ENCODE measurements around the gene SLC15A5. TPM values are rescaled to one million over a fixed set of nuclear protein-coding genes. Genes with fewer than 3 reads are reported as not detected.

The SLC15A5 gene, protein sequence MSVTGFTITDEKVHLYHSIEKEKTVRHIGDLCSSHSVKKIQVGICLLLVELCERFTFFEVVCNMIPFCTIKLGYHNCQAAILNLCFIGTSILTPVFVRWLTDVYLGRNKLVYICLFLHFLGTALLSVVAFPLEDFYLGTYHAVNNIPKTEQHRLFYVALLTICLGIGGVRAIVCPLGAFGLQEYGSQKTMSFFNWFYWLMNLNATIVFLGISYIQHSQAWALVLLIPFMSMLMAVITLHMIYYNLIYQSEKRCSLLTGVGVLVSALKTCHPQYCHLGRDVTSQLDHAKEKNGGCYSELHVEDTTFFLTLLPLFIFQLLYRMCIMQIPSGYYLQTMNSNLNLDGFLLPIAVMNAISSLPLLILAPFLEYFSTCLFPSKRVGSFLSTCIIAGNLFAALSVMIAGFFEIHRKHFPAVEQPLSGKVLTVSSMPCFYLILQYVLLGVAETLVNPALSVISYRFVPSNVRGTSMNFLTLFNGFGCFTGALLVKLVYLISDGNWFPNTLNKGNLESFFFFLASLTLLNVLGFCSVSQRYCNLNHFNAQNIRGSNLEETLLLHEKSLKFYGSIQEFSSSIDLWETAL
- total RNA-seq, result not detected

DNA sequence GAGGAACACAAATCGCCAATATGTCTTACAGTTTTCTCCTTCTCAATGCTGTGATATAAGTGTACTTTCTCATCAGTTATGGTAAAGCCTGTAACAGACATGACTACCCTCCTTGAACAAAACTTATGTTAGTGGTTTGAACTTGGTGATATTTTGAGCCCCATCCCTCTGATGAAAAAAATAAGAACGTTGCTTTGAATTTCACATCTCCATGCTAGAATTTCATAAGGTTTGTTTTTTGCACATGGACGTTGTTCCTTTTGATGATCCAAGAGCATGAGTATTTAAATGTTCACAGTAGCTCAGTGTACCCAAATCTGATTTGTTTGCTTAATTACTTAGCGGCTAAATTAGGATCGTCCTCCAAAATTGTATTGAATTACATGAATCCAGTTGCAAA is at the start of gene SLC15A5:
Gene SLC15A5 (minus strand): TSS at position 101 of the 400 bp plus-strand sequence. CDS start 0 bp downstream, at position 101.
- Mint-ChIP-seq H3K36me3 (no peaks in the 10 kb centered on the region), H3K27ac (no peak within 1 kb of the TSS), H3K4me1 (no peaks in the 10 kb centered on the region), H3K4me3 (no peak within 1 kb of the TSS), H3K9me3 (no peaks in the 10 kb centered on the region), H3K27me3 (no peaks in the 10 kb centered on the region)
- DNase-seq, result no peak

DNA sequence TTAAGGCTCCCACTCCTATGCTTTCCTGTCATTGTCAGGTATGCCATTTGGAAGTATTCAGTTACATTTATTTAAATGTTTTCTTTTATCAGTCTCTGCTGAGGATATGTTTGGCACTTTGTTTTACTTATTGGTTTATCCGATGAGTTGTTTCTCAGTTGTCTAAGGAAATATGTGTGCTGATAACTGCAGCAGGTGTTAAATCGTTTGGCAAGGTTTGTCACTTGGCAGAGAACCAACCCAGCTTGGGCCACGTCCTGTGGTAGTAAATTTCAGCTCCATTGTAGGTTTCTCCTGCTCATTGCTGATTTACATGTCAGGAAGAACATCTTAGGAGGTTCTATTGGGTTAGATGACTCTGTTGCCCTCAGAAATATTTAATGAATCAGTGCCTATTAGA is 47.9 kb upstream of the SLC15A5 start:
- Mint-ChIP-seq H3K36me3 (no peaks in the 10 kb centered on the region), H3K9me3 (peaks cover 4% of the 10 kb centered on the region), H3K4me3 (no peak overlapping the region), H3K4me1 (no peaks in the 10 kb centered on the region), H3K27me3 (no peaks in the 10 kb centered on the region), H3K27ac (no peak overlapping the region)
- DNase-seq, result no peak

DNA sequence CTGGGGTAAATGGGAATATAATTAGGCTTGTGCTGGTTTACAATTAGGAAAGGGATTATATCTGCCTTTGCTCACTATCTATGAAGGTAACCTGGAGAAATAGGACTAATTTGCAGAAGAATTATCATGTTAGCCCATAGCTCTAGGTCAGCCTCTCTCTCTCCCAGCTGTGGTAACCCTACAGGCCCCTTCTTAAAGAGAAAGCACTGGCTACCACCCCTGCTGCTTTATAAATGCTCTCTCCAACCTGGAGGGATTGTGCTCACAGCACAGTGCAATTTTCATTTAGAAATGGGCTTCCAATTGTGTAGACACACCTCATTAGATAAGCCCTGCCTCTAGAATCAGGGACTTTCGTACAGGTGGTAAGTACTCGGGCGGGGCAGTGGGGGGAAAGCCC is 47.3 kb upstream of the SLC15A5 start:
- Mint-ChIP-seq H3K27me3 (no peaks in the 10 kb centered on the region), H3K36me3 (no peaks in the 10 kb centered on the region), H3K27ac (no peak overlapping the region), H3K4me3 (no peak overlapping the region), H3K9me3 (peaks cover 4% of the 10 kb centered on the region), H3K4me1 (no peaks in the 10 kb centered on the region)
- no peak for DNase-seq

DNA sequence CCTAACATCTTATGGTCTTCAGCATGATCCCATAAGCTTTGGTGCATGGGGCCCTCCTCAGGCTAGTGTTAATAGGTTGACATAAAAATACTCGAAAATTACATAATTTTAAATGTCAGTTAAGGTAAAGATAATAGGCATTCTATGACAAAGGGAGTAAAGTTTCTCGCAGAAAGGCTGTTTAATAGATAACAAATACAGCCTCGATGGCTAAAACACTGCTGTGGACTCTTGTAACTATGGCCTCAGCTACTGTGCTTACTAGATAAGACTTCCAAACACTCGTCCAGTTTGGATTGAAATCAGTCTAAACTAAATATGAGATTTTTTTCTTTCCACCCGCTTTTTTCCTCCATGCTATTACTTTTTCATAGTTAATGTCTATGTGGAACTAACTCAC is 46.8 kb upstream of the SLC15A5 start:
- Mint-ChIP-seq H3K27ac (no peak overlapping the region), H3K36me3 (no peaks in the 10 kb centered on the region)

DNA sequence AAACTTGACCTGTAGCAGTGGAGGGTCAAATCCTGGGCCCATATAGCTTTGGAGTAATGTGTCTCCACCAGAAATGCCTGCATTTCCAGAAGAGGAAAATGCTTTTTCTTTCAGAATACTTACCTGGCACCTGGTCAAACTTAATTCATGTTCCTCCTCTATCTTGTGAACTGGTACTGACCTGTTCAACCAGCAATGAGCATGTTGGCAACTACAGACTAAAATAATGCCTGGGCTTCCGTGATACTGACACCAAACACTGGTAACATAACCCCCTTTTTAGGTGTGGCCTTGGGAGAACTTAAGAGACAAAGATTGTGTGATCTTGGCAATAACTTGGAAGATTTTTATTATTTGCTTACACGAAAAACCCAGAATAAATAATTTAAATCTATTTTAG is 46.2 kb upstream of the SLC15A5 start:
- Mint-ChIP-seq H3K36me3 (no peaks in the 10 kb centered on the region), H3K27ac (no peak overlapping the region), H3K9me3 (peaks cover 4% of the 10 kb centered on the region)

More for the DNA sequence above, 46.8 kb upstream of the SLC15A5 start:
- DNase-seq, result no peak
- Mint-ChIP-seq H3K4me1 (no peaks in the 10 kb centered on the region), H3K4me3 (no peak overlapping the region), H3K27me3 (no peaks in the 10 kb centered on the region), H3K9me3 (peaks cover 4% of the 10 kb centered on the region)

DNA sequence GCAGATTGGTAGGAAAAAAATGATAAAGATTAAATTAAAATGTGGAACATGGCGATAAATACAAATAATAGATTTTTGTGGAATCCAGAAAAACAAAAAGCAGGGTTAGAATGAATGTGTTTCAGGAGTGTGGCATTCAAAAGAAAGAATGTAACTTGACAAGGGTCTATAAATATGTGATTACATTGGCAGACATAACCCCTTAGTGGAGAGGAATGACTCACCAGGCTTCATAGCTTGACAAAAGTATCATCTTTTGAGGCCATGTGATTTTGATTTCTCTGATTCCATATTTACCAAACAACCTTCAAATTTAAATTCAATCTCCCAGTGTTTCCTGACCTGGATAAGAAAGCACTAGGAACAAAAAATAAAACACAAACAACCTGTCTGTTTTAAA is 45.5 kb upstream of the SLC15A5 start:
- no peaks in the 10 kb centered on the region for H3K4me1 Mint-ChIP-seq
- no peaks in the 10 kb centered on the region for H3K27me3 Mint-ChIP-seq
- peaks cover 4% of the 10 kb centered on the region for H3K9me3 Mint-ChIP-seq
- no peak overlapping the region for H3K4me3 Mint-ChIP-seq
- DNase-seq, result no peak
- no peak overlapping the region for H3K27ac Mint-ChIP-seq
- no peaks in the 10 kb centered on the region for H3K36me3 Mint-ChIP-seq

More for the DNA sequence above, 46.2 kb upstream of the SLC15A5 start:
- no peak for DNase-seq
- no peaks in the 10 kb centered on the region for H3K27me3 Mint-ChIP-seq
- no peak overlapping the region for H3K4me3 Mint-ChIP-seq
- H3K4me1 Mint-ChIP-seq, result no peaks in the 10 kb centered on the region

DNA sequence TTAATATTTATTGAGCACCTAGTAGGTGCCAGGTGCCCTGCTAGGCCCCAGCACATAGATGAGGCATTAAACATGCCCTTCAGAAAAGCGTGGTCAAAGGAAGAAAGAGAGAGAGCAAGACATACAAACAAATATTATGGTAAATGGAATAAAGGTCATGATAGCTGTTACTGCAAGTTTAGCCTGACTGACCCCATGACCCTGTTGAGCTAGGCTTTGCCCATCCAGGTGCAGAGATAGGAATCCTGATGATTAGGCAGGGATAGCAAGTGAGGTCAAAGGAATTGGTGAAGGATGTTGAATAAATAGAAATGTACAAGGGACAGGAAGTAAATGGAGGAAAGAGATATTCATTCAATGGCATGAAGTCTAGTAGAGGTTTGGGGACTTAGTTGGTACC is 33.4 kb upstream of the SLC15A5 start:
- no peaks in the 10 kb centered on the region for H3K36me3 Mint-ChIP-seq
- no peak for DNase-seq
- H3K27ac Mint-ChIP-seq, result no peak overlapping the region
- H3K9me3 Mint-ChIP-seq, result peaks cover 11% of the 10 kb centered on the region
- no peaks in the 10 kb centered on the region for H3K4me1 Mint-ChIP-seq
- H3K4me3 Mint-ChIP-seq, result no peak overlapping the region
- H3K27me3 Mint-ChIP-seq, result no peaks in the 10 kb centered on the region

DNA sequence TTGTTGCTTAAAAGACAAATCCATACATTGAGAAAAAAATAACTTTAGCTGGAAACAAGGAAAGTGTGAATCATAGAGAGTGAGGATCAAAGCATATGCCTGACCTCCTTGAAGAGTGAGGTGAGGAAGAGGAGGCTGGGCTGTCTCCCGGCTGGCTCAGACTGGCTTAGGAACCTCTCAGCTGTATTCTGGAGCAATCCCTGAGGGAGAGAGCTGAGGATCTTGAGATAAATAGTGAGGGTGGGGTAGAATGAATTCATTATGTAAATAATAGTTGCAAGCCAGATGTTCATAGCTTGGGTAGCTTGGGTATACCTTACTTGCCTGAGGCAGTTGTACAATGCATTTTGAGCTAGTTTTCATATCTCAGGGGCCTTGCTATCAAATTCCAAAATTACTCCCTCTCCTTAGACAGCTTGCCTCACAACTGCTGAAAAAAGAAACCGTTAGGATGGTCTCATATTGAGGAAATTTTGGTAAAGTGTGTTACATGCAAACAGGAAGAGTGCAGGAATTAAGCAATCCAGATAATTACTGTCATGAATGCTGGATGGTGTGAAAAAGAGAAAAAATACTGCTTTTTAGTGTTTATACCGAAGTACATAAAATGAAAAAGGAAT is 30.5 kb upstream of the SLC15A5 start:
- no peak for DNase-seq
- no peak overlapping the region for H3K27ac Mint-ChIP-seq
- no peaks in the 10 kb centered on the region for H3K36me3 Mint-ChIP-seq
- H3K4me3 Mint-ChIP-seq, result no peak overlapping the region
- H3K4me1 Mint-ChIP-seq, result no peaks in the 10 kb centered on the region
- H3K27me3 Mint-ChIP-seq, result no peaks in the 10 kb centered on the region
- H3K9me3 Mint-ChIP-seq, result peaks cover 11% of the 10 kb centered on the region

DNA sequence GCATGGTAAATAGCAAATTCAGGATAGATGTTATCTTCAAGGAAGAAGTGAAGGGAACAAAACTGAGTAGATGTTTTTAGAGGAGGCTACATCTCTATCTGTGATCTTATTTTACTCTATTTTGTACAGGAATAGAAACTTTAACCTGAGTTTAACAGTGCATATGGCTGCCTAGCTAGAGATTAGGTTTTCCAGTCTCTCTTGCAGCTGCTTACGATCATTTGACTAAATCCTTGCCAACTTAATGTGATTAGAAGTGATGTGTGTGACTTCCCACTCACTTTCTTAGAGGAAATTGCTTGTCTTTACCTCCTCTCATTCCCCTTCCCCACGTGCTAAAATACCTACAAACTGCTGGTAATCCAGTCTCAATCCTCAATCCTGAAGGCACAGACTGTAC is 26.5 kb upstream of the SLC15A5 start:
- H3K27me3 Mint-ChIP-seq, result no peaks in the 10 kb centered on the region
- no peaks in the 10 kb centered on the region for H3K36me3 Mint-ChIP-seq
- DNase-seq, result no peak
- peaks cover 4% of the 10 kb centered on the region for H3K9me3 Mint-ChIP-seq
- H3K4me3 Mint-ChIP-seq, result no peak overlapping the region
- H3K27ac Mint-ChIP-seq, result no peak overlapping the region
- no peaks in the 10 kb centered on the region for H3K4me1 Mint-ChIP-seq

DNA sequence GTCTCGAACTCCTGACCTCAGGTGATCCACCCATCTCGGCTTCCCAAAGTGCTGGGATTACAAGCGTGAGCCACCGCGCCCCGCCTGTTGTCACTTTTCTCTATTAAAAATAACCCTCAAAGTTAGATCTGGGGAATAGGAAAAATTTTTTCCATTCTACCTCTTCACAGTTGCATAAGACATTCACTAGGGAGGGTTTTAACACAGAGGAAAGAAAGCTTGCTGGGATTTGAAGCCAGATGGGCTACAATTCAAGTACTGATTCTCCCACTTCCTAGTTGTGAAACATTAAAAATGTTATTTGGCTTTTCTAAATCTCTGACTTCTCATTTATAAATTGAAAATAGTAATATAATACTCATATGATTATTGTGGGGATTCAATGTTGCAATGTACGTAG is 23.3 kb upstream of the SLC15A5 start:
- Mint-ChIP-seq H3K4me1 (no peaks in the 10 kb centered on the region), H3K27me3 (no peaks in the 10 kb centered on the region), H3K27ac (no peak overlapping the region), H3K36me3 (no peaks in the 10 kb centered on the region), H3K4me3 (no peak overlapping the region), H3K9me3 (no peaks in the 10 kb centered on the region)
- no peak for DNase-seq

DNA sequence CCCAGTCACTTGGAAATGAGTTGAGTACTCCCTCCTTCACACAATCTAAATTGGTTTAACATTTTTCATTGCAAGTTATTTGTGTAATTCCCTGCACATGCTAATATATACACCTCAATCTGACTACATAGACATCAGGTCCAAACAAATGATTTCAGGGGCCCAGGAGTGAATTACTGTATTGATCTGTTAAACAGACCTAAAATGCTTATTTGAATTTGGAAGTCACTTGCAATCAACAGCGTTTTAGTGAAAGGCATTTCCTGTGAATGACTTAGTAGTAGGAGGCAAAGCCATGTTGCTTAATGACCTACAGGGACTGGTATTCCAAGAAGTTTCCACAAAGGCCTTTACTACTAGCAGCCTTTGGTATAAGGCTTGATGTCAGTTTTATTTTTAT is 22.6 kb upstream of the SLC15A5 start:
- Mint-ChIP-seq H3K27me3 (no peaks in the 10 kb centered on the region), H3K36me3 (no peaks in the 10 kb centered on the region), H3K4me1 (no peaks in the 10 kb centered on the region), H3K4me3 (no peak overlapping the region), H3K27ac (no peak overlapping the region), H3K9me3 (no peaks in the 10 kb centered on the region)
- no peak for DNase-seq

DNA sequence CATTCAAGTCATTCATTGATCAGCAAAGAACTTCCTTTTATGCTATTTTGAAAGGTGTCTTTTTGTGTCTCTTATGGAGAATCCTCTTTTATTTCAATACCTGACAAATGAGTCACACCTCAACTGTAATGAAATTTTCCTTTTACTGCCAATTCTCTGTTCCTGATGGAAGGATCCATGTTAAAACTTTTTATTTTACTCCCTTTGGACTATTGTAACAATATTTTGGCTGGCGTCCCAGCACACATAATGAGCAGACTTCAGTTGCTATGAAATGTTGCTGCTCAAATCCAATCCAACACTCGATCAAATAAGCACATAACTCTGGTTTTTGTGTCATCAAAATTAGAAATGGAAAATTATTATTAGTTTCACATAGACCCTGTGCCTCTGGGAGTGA is 21.9 kb upstream of the SLC15A5 start:
- H3K36me3 Mint-ChIP-seq, result no peaks in the 10 kb centered on the region
- H3K4me3 Mint-ChIP-seq, result no peak overlapping the region
- H3K4me1 Mint-ChIP-seq, result no peaks in the 10 kb centered on the region
- DNase-seq, result no peak
- no peaks in the 10 kb centered on the region for H3K27me3 Mint-ChIP-seq
- H3K27ac Mint-ChIP-seq, result no peak overlapping the region
- no peaks in the 10 kb centered on the region for H3K9me3 Mint-ChIP-seq

DNA sequence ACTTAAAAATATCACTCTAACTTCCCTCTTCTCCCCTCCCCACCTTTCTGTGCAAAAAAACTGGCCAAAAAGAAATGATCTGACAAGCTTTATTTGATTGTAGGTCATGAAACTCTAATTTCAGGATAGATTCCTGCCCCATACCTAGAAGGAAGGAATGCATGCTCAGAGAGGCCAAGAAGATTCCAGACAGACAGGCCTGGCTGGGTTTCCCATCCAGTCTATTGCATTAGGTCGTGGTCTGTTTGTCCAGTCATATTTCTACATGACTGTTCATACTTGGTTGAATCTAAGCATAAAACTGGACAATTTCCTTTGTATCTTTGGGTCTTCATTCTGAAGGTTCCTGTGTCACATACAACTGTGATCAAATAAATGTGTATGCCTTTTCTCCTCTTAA is 20.0 kb upstream of the SLC15A5 start:
- H3K27ac Mint-ChIP-seq, result no peak overlapping the region
- no peaks in the 10 kb centered on the region for H3K4me1 Mint-ChIP-seq
- H3K4me3 Mint-ChIP-seq, result no peak overlapping the region
- no peaks in the 10 kb centered on the region for H3K27me3 Mint-ChIP-seq
- H3K9me3 Mint-ChIP-seq, result no peaks in the 10 kb centered on the region
- no peaks in the 10 kb centered on the region for H3K36me3 Mint-ChIP-seq
- no peak for DNase-seq

DNA sequence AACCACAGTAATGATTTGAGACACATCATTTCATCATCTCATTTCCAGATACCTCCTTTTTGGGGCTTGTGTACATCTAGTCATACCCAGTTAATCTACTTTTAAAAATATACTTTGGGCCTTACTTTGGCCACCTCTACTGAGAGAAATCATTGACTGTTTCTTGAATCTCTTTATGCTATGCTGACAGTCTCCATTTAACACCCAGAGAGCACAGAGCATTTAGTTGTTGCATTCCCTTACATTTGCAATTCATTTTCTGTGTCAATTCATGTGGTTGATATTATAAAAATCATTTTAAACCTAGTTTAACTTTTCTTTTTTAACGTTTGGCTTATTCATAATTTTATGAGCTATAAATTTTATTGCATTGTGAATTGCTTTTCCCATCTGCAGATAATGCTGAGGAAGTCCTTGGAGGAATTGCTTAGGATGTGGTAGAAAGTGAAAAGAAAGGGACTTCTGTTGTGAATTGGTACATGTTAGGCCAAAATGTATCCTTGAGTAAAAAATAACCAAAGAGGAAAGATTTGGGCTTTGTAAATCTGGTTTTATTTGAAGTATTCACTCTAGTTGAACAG is 17.0 kb upstream of the SLC15A5 start:
- no peaks in the 10 kb centered on the region for H3K4me1 Mint-ChIP-seq
- DNase-seq, result no peak
- H3K4me3 Mint-ChIP-seq, result no peak overlapping the region
- peaks cover 2% of the 10 kb centered on the region for H3K9me3 Mint-ChIP-seq
- H3K27me3 Mint-ChIP-seq, result no peaks in the 10 kb centered on the region
- H3K27ac Mint-ChIP-seq, result no peak overlapping the region
- H3K36me3 Mint-ChIP-seq, result no peaks in the 10 kb centered on the region

DNA sequence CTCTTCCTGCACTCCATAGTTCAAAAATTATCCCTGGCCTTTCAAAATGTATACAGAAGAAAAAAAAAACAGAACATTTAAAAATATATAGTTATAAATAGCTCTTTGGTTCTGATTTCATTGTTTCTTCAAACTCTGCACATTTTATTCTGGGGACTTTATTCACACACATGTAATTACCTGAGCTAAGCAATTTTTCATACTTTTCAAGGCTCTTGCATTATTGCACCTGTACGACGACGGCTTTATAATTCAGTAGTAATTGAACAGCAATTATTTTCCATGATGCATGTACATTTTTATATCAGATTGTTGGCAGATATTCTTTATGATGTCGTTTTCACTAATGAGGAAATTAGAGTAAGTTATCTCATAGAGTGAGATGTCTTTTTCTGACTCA is 13.5 kb upstream of the SLC15A5 start:
- no peaks in the 10 kb centered on the region for H3K4me1 Mint-ChIP-seq
- H3K4me3 Mint-ChIP-seq, result no peak overlapping the region
- no peaks in the 10 kb centered on the region for H3K27me3 Mint-ChIP-seq
- H3K27ac Mint-ChIP-seq, result no peak overlapping the region
- no peaks in the 10 kb centered on the region for H3K36me3 Mint-ChIP-seq
- H3K9me3 Mint-ChIP-seq, result peaks cover 2% of the 10 kb centered on the region
- no peak for DNase-seq

All from activated naive CD8-positive, alpha-beta T cell treated with anti-CD3 and anti-CD28 coated beads for 36 hours (primary cell).